HCT116 (cell line): Measurements from ENCODE around the gene RNU2-63P.

Experiments used
- CEBPB ChIP-seq: IDR thresholded peaks from 2 replicates; pipeline ENCODE4 v1.6.1; 2012; ENCODE audit warnings: low read depth
- CTCF ChIP-seq, 3 experiments: fragments of 200-600 bp in 1 of 3; sonication (generic) in 1 of 3; IDR thresholded peaks in 2 of 3; conservative IDR thresholded peaks in 1 of 3; 2 replicates each; pipeline ENCODE4 v1.5.1; 2012 to 2017; ENCODE audit warnings: low read depth in 2 of 3, low read length in 2 of 3, antibody characterized with exemption in 1 of 3, borderline replicate concordance in 1 of 3, control low read depth in 1 of 3, mild to moderate bottlenecking in 1 of 3, mixed read lengths in 1 of 3, mixed run types in 1 of 3, moderate library complexity in 1 of 3; ENCODE audit not compliant: insufficient read depth in 1 of 3
- EGR1 ChIP-seq: IDR thresholded peaks from 2 replicates; pipeline ENCODE4 v1.6.1; 2012; ENCODE audit warnings: low read depth
- EZH2 ChIP-seq: fragments of 200-600 bp; sonication (generic); IDR thresholded peaks from 2 replicates; pipeline ENCODE4 v1.6.1; 2017; ENCODE audit warnings: antibody characterized with exemption, mixed run types
- EZH2phosphoT487 ChIP-seq: fragments of 200-600 bp; IDR thresholded peaks from 2 replicates; pipeline ENCODE4 v1.6.1; 2018; ENCODE audit warnings: antibody characterized with exemption, borderline replicate concordance
- FOSL1 ChIP-seq: IDR thresholded peaks from 2 replicates; pipeline ENCODE4 v1.6.1; 2012; ENCODE audit warnings: low read depth
- JUND ChIP-seq: IDR thresholded peaks from 2 replicates; pipeline ENCODE4 v1.6.1; 2012
- POLR2A ChIP-seq: IDR thresholded peaks from 2 replicates; pipeline ENCODE4 v1.7.0; 2011; ENCODE audit warnings: borderline replicate concordance; ENCODE audit not compliant: insufficient read depth, insufficient read length; ENCODE audit errors: extremely low read depth
- POLR2AphosphoS5 ChIP-seq: IDR thresholded peaks from 2 replicates; pipeline ENCODE4 v1.6.1; 2011; ENCODE audit warnings: mild to moderate bottlenecking, low read depth, low read length, moderate library complexity
- SRF ChIP-seq: IDR thresholded peaks from 2 replicates; pipeline ENCODE4 v1.6.1; 2012; ENCODE audit warnings: low read depth
- YY1 ChIP-seq: IDR thresholded peaks from 2 replicates; pipeline ENCODE4 v1.6.1; 2011; ENCODE audit warnings: low read length, low read depth, moderate library complexity, mild to moderate bottlenecking; ENCODE audit not compliant: insufficient replicate concordance; ENCODE audit errors: extremely low read depth
- ZNF274 ChIP-seq: fragments of 200-500 bp; sonication (Bioruptor generic); IDR thresholded peaks from 2 replicates; pipeline ENCODE4 v1.6.1; 2014; ENCODE audit warnings: mild to moderate bottlenecking, low read depth, low read length, inconsistent platforms
- TF ChIP-seq, protein P1 (sequence below): IDR thresholded peaks from 2 replicates; pipeline ENCODE4 v1.6.1; 2012; ENCODE audit warnings: low read depth
- TF ChIP-seq, protein P2 (sequence below): IDR thresholded peaks from 2 replicates; pipeline ENCODE4 v1.6.1; 2011; ENCODE audit warnings: mild to moderate bottlenecking, low read length, moderate library complexity; ENCODE audit not compliant: insufficient replicate concordance; ENCODE audit errors: extremely low read depth

DNA sequence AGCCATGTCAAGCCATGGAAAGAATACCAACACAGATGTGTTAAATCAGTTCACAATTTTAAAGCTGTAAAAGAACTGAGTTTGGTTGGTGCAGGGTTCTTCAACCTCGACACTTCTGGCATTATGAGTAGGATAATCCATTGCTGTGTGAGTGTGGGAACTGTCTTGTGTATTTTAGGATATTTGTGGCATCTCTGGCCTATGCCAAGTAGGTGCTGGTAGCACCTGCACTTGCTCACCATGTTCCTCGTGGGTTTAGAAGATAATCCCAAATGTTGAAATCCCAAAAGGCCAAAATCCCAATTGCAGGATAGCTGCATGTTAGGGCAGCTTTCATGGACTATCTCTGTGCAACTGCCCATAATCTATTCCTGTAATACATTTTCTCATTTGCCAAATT, 35.4 kb upstream of the RNU2-63P start:
- TF ChIP-seq, protein P1, sequence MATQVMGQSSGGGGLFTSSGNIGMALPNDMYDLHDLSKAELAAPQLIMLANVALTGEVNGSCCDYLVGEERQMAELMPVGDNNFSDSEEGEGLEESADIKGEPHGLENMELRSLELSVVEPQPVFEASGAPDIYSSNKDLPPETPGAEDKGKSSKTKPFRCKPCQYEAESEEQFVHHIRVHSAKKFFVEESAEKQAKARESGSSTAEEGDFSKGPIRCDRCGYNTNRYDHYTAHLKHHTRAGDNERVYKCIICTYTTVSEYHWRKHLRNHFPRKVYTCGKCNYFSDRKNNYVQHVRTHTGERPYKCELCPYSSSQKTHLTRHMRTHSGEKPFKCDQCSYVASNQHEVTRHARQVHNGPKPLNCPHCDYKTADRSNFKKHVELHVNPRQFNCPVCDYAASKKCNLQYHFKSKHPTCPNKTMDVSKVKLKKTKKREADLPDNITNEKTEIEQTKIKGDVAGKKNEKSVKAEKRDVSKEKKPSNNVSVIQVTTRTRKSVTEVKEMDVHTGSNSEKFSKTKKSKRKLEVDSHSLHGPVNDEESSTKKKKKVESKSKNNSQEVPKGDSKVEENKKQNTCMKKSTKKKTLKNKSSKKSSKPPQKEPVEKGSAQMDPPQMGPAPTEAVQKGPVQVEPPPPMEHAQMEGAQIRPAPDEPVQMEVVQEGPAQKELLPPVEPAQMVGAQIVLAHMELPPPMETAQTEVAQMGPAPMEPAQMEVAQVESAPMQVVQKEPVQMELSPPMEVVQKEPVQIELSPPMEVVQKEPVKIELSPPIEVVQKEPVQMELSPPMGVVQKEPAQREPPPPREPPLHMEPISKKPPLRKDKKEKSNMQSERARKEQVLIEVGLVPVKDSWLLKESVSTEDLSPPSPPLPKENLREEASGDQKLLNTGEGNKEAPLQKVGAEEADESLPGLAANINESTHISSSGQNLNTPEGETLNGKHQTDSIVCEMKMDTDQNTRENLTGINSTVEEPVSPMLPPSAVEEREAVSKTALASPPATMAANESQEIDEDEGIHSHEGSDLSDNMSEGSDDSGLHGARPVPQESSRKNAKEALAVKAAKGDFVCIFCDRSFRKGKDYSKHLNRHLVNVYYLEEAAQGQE: no peak
- TF ChIP-seq POLR2A: no peak
- TF ChIP-seq CTCF (IDR thresholded peaks at IDR 0.05 in 2 of 3, conservative IDR thresholded peaks at IDR 0.05 in 1 of 3; ENCODE audit: borderline replicate concordance in 1 of 3, insufficient read depth in 1 of 3, low read depth in 2 of 3, low read length in 2 of 3): no peak
- TF ChIP-seq POLR2AphosphoS5: peak; percentile 19
- no peak for TF ChIP-seq EZH2
- TF ChIP-seq EZH2phosphoT487: no peak
- TF ChIP-seq JUND: no peak
- TF ChIP-seq CEBPB: no peak
- TF ChIP-seq FOSL1: no peak
- no peak for TF ChIP-seq ZNF274
- no peak for TF ChIP-seq SRF
- TF ChIP-seq YY1: no peak
- TF ChIP-seq EGR1: no peak
- TF ChIP-seq, protein P2, sequence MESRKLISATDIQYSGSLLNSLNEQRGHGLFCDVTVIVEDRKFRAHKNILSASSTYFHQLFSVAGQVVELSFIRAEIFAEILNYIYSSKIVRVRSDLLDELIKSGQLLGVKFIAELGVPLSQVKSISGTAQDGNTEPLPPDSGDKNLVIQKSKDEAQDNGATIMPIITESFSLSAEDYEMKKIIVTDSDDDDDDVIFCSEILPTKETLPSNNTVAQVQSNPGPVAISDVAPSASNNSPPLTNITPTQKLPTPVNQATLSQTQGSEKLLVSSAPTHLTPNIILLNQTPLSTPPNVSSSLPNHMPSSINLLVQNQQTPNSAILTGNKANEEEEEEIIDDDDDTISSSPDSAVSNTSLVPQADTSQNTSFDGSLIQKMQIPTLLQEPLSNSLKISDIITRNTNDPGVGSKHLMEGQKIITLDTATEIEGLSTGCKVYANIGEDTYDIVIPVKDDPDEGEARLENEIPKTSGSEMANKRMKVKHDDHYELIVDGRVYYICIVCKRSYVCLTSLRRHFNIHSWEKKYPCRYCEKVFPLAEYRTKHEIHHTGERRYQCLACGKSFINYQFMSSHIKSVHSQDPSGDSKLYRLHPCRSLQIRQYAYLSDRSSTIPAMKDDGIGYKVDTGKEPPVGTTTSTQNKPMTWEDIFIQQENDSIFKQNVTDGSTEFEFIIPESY: no peak
